ENCODE results near the gene CXorf65.

GRCh38 chrX:71068044-71068918 lies 38.3 kb downstream of the CXorf65 start, which contains the start of gene SNX12:
- TF ChIP-seq CTCF (conservative IDR thresholded peaks at IDR 0.05; ENCODE audit: low read depth, low read length) (no peak), EZH2 (IDR thresholded peaks at IDR 0.05; ENCODE audit: borderline replicate concordance, low read depth, low read length, poor library complexity, severe bottlenecking) (no peak)

All from A673 (cell line).